ENCODE results near the gene LOC128125822.

The LOC128125822 gene

GRCh38 chr6:63592886-63593285 is 20.6 kb downstream of the LOC128125822 start:
- in situ Hi-C loops (cut with MboI; ENCODE audit: low sequenced_read_pairs) (no loop called here), intact Hi-C loops (cut with micrococcal nuclease) (no loop called here), dilution Hi-C loops (cut with HindIII; ENCODE audit: low sequenced_read_pairs, unreplicated experiment) (no loop called here)
- ChIA-PET POLR2A (ENCODE audit: unreplicated experiment) (interaction anchor here (1.1 kb wide), 1 partner anchor 19 kb away, joined by 4 read pairs; no protein-coding TSS in a partner anchor), CTCF (interaction anchor here (0.7 kb wide), 1 partner anchor 184 kb away, joined by 7 read pairs; no protein-coding TSS in a partner anchor)
- Histone ChIP-seq H2AK9ac (replicated peaks; ENCODE audit: low read depth, low read length, poor library complexity) (no peak overlapping the region), H3K27ac (ENCODE audit: insufficient read depth, low read length) (no peak overlapping the region), H3K36me3 (ENCODE audit: control insufficient read depth, insufficient read depth, low read length) (no peaks in the 10 kb centered on the region), H3K4me2 (ENCODE audit: low read depth, low read length) (no peak overlapping the region), H2BK5ac (ENCODE audit: low read depth, low read length, poor library complexity, severe bottlenecking) (no peak overlapping the region), H2BK20ac (ENCODE audit: low read depth, low read length) (no peak overlapping the region), H2AFZ (replicated peaks; ENCODE audit: low read length, poor library complexity) (peak overlapping the region; percentile 43), H4K91ac (ENCODE audit: insufficient read depth, low read depth, low read length) (no peak overlapping the region), H3K23ac (ENCODE audit: low read depth, low read length) (no peak overlapping the region), H3K4ac (ENCODE audit: low read depth, low read length) (no peak overlapping the region), H3K9ac (ENCODE audit: low read depth, low read length) (no peak overlapping the region), H3K56ac (ENCODE audit: extremely low read depth, insufficient read depth, low read length) (no peak overlapping the region), H2BK120ac (ENCODE audit: low read depth, low read length) (no peak overlapping the region), H3K4me3 (ENCODE audit: insufficient read depth, low read depth, low read length) (no peak overlapping the region), H3K27me3 (ENCODE audit: control insufficient read depth, insufficient read depth, low read length) (no peaks in the 10 kb centered on the region), H3K79me1 (ENCODE audit: low read depth in 1 of 2, low read length in 2 of 2) (no peaks in the 10 kb centered on the region), H3K14ac (replicated peaks; ENCODE audit: low read depth, low read length) (no peak overlapping the region), H4K8ac (ENCODE audit: low read depth in 2 of 2, low read length in 2 of 2) (no peak overlapping the region), H3K9me3 (ENCODE audit: control insufficient read depth, insufficient read depth, low read length) (no peaks in the 10 kb centered on the region), H4K20me1 (ENCODE audit: insufficient read depth, low read length) (no peaks in the 10 kb centered on the region), H4K5ac (ENCODE audit: low read depth, low read length) (no peak overlapping the region), H3K18ac (ENCODE audit: low read depth, low read length) (no peak overlapping the region), H3K9me1 (ENCODE audit: insufficient read depth, low read length) (no peaks in the 10 kb centered on the region), H2AK5ac (ENCODE audit: low read depth, low read length) (no peak overlapping the region), H2BK15ac (ENCODE audit: low read depth, low read length) (no peak overlapping the region), H3K4me1 (ENCODE audit: control insufficient read depth, insufficient read depth, low read length) (no peaks in the 10 kb centered on the region)
- DNase-seq (no peak), ATAC-seq (ENCODE audit: low read depth) (no peak)
- no TSS peak for BruUV-seq (replicated peaks)
- 57% methylated on average over 1 of the region's 7 CpGs; no CpG with 5 or more reads in 1 of the 2 experiments for WGBS, 2 experiments (ENCODE audit: extremely low coverage in 2 of 2, insufficient read length in 1 of 2)
- no peak for TF ChIP-seq BHLHE40 (IDR thresholded peaks at IDR 0.05; ENCODE audit: low read depth, low read length)
- TF ChIP-seq MAFK (IDR thresholded peaks at IDR 0.05; ENCODE audit: low read depth, low read length) = no peak
- TF ChIP-seq SMC3 (IDR thresholded peaks at IDR 0.05; ENCODE audit: low read depth, low read length) = no peak
- no peak for TF ChIP-seq USF2 (IDR thresholded peaks at IDR 0.05; ENCODE audit: low read depth, low read length)
- TF ChIP-seq, protein P1, sequence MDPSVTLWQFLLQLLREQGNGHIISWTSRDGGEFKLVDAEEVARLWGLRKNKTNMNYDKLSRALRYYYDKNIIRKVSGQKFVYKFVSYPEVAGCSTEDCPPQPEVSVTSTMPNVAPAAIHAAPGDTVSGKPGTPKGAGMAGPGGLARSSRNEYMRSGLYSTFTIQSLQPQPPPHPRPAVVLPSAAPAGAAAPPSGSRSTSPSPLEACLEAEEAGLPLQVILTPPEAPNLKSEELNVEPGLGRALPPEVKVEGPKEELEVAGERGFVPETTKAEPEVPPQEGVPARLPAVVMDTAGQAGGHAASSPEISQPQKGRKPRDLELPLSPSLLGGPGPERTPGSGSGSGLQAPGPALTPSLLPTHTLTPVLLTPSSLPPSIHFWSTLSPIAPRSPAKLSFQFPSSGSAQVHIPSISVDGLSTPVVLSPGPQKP (IDR thresholded peaks at IDR 0.05; ENCODE audit: borderline replicate concordance, low read depth, low read length) = no peak
- no peak for TF ChIP-seq CTCF (conservative IDR thresholded peaks at IDR 0.05; ENCODE audit: low read depth, low read length)

All from IMR-90 (cell line).